GM21825 (cell line): ENCODE measurements around the gene P2RY6.
"Not testable (repeated sequence)": the region's sequence is repeated elsewhere in the genome, so short reads cannot be mapped to it uniquely, and the experiment has no call there.

ENCODE experiments used
- ATAC-seq: cut with Tn5 transposase; IDR thresholded peaks from one replicate; pipeline ENCODE4 v1.9.1; 2021; ENCODE audit warnings: mild to moderate bottlenecking, moderate library complexity; ENCODE audit not compliant: unreplicated experiment

P2RY6 gene, protein sequence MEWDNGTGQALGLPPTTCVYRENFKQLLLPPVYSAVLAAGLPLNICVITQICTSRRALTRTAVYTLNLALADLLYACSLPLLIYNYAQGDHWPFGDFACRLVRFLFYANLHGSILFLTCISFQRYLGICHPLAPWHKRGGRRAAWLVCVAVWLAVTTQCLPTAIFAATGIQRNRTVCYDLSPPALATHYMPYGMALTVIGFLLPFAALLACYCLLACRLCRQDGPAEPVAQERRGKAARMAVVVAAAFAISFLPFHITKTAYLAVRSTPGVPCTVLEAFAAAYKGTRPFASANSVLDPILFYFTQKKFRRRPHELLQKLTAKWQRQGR

DNA sequence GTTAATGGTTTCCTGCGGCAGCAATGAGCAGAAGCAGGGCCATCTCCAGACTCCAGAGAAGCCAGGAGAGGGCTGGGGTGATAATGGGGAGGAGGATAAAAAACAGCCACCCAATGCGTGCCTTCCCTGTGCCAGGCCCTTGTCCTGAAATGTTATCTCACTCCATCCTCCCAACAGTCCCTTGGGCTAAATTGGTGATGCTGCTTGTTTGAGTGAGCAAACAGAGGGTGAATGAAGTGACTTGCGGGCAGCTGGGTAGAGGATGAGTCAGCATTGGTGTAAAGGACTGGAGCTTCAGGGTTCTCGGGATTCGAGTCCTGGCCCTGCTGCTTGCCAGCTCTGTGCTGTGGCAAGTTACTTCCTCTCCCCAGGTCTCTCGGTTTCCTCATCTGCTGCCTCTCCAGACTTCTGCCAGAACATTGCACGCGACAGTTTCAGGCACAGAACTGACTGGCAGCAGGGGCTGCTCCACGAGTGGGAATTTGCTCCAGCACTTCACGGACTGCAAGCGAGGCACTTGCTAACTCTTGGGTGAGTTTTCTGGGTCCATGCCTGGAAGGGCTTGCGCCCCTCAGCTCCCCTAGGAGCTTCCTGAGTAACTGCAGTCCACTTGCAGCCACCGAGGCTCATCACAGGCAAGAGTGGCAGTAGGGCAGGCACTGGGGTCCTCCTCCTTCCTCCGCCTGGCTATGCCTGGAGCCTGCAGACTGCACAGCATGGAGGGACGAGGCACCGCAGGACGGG lies at the start of gene P2RY6:
P2RY6 (plus strand) TSS at position 403 of the 744 bp plus-strand sequence. CDS start 24,181 bp downstream, outside the sequence.
- ATAC-seq = no peak

DNA sequence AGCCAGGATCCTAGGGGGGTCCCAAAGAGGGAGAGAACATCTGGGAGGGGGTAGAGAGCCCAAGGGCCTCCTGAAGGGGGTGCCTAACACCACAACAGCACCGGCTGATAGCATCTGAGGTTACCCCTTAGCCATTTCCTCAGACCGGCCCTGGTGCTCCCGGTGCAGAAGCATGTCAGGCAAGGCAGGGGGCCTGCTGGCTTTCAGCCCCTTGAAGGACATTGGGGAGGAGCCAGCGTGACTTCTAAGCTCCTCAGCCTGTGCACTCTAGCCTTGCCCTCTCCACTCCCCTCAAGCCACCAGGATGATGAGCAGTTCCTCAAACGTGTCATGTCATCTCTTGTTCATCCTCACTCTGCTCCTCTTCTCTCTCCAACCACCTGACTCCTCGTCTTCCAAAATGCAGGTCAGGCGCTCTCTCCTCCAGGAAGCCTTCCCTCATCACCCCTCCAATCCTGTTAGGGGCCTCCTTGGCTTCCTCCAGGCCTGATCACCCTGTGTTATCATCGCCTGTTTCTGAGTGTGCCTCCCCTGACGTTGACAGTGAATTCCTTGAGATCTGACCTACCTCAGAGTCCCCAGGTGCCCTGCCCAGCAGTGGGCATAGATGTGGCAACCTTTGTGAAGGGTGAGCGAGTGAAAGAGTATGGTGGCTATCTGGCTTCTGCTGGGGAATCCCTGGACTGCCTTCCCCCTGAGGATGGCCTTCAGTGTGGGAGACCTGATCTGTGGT lies 48.0 kb upstream of the P2RY6 start:
- ATAC-seq = no peak

DNA sequence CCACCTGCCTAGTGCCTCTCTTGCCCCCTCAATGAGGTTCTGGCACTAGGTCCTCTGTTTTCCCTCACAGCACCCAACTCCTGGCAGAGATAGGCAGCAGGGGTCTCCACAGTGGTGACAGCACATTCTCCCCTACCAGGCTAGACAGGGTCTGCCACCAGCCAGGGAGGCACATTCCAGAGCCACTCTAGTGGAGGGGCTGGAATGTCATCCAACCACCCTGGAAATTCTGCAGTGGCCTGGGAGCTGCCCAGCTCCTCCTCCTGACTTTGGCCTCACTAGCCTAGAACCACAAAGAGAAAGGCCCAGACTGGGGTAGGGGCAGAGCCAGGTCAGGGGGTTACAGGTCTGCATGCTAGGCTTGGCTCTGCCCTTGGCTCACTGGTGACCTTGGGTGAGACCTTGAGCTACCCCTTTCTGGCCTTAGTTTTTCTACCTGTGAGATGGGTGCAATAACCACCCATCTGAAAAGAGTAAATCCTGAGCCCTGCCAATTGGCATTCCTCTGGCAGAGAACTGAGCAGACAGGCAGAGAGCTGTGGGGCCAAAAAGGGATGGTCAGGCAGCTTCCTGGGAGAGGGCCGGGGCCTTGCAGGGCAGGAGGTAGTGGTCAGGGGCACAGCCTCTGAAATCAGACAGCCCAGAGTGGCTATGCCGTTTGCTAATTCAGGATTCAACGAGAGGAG lies 47.0 kb upstream of the P2RY6 start:
- ATAC-seq = no peak

DNA sequence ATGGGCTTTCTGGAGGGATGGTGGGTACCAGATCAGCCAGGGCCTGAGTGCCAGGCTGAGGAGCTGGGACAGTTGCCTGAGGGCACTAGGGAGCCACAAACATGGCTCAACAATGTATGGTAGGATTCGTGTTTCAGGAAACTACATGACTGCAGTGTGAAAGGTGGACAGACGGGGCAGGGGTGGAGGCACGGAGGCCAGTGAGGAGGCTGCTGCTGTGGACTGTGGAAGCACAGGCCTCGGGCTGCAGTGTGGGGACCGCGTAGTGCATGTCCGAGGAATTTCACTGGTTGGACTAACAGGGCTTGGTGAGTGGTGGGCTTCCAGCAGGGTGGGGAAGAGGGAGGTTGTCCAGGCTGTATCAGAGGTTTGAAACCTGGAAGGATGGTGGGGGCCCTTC lies 46.3 kb upstream of the P2RY6 start:
- no peak for ATAC-seq

DNA sequence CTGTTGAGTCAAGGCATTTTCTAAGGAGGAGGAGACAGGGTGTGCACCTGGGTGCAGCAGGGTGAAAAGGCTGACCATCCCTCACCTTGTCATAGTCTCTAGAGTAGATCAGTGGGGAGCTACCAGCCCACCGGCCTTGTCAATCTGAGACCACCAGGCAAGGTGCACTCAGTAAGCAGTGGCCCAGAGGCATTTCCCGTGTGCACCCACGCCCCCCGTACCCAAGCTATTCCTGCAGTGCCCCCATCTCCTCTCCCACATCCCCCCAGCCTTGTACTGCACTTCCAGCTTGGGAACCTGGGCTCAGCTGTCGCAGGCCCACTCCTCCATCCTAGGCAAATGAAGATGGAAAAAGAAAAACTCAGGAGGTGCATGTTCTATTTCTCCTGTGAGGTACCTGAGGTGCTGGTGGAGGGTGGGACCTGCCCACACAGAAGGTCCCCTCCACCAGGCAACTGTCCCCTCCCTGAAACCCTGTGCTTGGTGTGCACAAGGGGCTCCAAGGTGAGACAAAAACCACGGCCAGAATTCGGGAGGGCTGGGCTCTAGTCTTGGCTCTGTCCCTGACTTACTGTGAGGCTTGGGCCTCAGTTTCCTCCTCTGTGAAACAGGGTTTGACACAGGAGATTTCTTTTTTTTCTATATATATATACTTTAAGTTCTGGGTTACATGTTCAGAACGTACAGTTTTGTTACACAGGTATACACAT lies 45.7 kb upstream of the P2RY6 start:
- ATAC-seq = no peak

DNA sequence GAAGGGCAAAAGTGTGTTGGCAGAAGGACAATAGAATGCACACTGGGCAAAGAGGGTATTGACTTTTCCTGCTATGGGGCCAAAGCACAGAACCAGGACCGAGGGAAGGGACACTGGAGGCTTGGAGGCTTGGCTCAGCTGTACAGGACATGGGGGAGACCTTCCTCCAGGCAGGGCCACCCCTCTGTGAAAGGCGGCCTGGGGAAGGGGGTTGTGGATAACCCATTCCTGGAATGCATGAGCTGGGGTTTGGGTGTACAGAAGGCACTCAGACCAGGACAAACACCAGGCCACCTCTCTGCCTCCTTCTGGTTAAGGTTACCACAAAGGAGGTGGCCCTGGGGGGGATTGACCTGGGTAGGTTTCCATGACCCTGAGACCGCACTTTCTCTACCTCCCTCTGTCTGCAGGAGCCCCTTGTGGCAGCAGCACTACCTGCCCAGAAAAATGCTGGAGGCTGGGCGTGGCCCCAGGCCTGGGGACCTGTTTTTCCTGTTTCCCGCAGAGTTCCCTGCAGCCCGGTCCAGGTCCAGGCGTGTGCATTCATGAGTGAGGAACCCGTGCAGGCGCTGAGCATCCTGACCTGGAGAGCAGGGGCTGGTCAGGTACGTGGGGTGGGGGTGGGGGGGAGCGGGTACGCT lies 44.4 kb upstream of the P2RY6 start:
- ATAC-seq = no peak

DNA sequence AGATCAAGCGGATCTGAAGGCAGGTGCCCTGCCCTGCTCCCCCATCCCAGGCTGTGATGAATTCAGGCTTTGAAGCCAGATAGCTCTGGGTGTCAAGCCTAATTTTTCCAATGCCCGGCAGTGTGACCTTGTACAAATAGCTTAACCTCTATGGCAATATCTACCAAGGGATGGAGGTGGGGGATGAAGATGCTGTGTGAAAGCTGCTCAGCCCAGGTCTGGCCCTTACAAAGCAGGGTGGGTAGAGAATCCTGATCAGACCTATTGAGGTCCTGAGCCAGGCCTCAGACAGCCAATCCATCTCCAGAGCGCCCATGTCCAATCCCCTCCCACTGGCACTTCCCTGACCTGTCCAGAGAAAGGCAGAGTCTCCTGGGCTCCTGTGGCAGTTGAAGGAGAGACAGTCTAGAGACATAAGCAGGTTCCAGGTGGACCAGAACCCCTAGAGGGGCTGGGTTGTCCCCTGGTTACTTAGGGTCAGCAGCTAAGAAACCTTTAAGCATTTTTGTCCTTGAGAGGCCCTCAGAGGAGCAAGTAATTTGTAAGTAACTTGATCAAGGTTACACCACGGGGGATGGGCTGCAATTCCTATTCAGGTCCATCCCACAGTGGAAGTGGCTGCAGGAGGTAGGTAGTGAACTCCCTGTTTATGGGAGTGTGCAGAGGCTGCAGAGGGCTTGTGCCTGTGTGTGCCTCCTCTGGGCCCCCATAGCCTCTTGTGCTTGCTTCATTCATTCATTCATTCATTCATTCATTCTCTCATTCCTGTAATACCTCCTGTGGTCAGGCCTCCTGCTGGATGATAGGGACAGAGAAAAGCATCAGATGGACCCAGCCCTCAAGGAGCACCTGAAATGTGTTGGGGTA lies 43.6 kb upstream of the P2RY6 start:
- no peak for ATAC-seq

DNA sequence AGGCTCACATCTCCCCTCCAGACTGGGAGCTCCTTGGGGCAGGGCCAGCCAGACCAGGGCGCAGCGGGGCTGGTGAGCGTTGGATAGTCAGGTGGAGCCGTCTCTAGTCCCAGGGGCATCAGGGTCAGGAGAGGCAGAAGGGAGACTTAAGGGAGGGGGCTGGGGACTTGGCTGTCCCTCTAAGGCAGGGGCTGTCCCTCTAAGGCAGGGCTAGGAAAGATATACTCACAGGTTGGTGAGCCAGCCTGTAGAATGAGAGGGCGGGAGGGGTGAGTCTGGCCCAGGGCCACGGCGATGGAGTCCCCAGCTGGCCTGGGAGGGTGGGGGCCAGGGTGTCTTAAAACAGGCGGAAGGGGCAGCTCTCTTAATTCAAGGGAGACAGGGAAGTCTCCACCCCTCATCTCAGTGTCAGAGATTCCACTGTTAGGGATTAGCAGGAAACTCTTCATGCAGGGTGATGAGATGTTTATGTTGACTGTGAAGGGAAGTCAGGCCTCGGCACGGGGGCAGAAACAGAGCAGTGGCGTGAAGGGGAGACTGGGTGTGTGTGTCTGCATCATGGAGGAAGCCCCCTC lies 42.7 kb upstream of the P2RY6 start:
- no peak for ATAC-seq

DNA sequence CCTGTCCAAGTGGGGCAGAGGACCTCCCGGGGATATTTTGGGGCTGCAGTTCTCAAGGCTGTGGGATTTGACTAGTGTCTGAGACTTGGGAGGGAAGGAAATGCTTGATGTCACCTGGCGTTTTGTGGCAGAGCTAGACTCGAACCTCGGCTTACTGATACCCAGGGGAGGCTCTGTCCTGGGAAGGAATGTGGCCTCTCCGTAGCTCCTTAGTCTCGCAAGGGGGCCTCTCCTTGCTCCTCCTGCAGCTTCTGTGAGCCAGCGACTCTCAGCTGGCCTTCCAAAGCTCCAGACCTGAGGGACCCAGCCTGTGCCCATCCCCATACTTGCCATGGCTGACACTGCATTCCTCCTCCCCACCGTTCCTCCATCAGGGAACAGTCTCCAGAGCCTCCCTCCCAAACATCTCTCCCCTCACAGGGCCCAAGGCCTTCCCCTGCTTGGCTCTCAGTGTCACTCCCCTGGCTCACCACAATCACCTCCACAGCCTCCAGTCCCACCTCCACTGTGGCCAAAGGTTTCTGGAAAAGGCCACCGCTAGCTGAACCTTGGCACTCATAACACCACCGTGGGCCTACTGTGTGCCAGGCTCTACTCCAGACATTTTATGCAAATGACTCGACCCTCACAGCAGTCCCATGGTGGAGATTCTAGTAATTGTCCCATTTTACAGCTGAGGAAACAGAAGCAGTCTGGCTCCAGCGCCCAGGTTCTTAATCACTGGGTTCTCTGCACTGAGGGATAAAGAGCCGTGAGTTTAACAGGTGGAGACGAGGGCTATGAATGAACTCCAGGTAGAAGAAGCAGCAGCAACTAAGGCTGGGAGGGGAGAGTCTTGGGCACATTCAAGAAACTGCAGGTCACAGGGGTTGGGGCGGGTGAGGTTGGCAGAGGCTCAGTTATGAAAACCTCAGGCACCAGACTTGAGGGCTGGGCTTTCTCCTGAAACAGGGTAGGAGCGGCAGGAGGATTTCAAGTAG lies 42.0 kb upstream of the P2RY6 start:
- ATAC-seq = no peak

DNA sequence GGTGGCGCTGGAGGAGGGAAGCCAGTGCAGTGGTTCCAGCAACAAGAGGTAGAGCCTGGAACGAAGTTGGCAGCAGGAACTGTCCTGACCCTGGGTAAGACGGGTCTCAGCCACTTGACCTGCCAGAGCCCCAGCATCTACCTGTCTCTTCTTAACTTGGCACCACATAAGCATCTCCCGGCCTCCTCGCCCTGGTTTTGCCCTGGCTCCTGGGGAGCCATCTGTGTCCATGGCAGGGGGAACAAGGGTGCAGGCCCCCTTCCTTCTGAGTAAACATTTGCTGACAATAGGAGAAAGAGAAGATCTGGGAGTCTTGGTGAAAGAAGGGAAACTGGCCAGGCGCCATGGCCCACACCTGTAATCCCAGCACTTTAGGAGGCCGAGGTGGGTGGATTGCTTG lies 41.2 kb upstream of the P2RY6 start:
- no peak for ATAC-seq

DNA sequence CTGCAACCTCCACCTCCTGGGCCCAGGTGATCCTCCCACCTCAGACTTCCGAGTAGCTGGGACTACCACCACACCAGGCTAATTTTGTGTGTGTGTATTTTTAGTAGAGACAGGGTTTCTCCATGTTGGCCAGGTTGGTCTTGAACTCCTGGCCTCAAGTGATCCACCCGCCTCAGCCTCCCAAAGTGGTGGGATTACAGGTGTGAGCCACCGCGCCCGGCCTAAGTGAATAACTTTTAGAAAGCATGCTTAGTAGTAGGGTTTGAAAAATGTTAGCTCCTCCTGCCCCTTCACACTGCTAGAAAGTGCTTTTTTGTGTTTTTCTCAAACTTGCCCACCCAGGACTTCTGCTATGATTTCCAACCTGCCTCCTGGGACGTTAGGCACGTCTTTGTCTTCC lies 39.7 kb upstream of the P2RY6 start:
- ATAC-seq = not testable (repeated sequence)

DNA sequence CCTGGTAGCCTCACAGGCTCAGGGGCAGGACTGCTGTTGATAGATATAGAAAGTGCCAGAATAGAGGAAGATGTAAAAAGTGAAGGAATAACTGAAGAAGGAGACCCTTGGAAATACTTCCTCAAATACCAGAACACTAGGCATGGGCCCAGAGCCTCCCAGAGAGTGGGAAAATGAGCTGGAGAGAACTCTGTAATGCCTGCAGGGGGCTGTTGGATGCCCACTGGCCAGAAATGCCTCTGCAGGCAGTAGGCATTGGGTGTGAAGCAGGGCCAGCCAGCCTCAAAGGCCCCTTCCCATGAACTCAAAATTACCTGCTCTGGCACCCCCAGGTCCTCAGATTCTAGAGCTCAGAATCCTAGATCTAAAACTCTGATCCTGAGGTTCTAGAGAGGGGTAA lies 38.9 kb upstream of the P2RY6 start:
- no peak for ATAC-seq

DNA sequence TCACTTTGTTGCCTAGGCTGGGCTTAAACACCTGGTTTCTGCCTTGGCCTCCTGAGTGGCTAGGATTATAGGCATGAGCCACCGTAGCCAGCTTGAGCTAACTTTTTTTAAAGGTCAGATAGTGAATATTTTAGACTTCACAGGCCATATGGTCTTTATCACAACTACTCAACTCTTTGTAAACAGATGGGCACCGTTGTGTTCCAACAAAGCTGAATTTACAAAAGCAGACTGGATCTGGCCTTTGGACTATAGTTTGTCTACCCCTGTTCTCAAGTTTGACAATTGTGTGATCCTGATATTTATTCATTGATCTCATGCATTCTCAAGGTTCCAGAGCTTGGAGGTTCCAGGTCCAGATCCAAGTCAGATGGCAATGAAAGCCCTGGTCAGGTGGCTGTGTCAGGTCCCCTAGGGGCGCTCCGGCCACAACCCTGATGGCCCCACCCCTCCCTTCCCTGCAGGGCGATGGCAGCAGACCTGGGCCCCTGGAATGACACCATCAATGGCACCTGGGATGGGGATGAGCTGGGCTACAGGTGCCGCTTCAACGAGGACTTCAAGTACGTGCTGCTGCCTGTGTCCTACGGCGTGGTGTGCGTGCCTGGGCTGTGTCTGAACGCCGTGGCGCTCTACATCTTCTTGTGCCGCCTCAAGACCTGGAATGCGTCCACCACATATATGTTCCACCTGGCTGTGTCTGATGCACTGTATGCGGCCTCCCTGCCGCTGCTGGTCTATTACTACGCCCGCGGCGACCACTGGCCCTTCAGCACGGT lies 38.3 kb upstream of the P2RY6 start:
- ATAC-seq = no peak

DNA sequence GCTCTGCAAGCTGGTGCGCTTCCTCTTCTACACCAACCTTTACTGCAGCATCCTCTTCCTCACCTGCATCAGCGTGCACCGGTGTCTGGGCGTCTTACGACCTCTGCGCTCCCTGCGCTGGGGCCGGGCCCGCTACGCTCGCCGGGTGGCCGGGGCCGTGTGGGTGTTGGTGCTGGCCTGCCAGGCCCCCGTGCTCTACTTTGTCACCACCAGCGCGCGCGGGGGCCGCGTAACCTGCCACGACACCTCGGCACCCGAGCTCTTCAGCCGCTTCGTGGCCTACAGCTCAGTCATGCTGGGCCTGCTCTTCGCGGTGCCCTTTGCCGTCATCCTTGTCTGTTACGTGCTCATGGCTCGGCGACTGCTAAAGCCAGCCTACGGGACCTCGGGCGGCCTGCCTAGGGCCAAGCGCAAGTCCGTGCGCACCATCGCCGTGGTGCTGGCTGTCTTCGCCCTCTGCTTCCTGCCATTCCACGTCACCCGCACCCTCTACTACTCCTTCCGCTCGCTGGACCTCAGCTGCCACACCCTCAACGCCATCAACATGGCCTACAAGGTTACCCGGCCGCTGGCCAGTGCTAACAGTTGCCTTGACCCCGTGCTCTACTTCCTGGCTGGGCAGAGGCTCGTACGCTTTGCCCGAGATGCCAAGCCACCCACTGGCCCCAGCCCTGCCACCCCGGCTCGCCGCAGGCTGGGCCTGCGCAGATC lies 37.5 kb upstream of the P2RY6 start:
- ATAC-seq = no peak

DNA sequence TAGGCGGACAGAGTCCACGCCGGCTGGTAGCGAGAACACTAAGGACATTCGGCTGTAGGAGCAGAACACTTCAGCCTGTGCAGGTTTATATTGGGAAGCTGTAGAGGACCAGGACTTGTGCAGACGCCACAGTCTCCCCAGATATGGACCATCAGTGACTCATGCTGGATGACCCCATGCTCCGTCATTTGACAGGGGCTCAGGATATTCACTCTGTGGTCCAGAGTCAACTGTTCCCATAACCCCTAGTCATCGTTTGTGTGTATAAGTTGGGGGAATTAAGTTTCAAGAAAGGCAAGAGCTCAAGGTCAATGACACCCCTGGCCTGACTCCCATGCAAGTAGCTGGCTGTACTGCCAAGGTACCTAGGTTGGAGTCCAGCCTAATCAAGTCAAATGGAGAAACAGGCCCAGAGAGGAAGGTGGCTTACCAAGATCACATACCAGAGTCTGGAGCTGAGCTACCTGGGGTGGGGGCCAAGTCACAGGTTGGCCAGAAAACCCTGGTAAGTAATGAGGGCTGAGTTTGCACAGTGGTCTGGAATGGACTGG lies 36.8 kb upstream of the P2RY6 start:
- ATAC-seq = no peak

DNA sequence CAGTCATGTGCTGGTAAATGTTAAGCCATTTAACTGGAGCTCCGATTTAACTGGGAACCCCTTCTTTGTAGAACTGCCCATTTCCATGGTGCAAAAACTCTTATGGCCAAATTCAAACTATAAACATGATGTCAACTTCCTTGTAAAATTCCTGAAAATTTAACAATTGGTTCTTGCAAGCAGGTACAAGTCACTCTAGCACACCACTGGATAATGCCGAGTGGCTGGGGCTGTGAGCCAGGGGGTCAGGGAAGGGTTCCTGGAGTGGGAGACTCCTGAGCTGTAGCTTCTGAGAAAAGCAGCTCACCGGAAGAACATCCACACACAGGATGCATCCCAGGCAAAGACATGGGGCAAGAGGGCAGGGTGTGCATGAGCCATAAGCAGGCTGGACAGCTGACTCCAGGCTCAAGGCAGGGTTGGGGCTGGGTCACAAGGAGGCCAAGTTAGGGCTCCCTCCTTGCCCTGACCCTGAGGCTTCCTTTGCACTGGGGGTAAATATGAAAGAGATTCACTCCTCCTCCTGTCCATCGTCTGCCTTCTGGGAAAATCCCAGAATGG lies 35.9 kb upstream of the P2RY6 start:
- no peak for ATAC-seq
